Adrenal gland (tissue), 5 donors: ENCODE measurements around the gene AUTS2.

Source experiments
- POLR2A ChIP-seq, 2 donors: fragments of 450-650 bp; IDR thresholded peaks; one replicate each; pipeline ENCODE4 v1.6.1; 2017; ENCODE audit warnings: antibody characterized with exemption in 2 of 2, mild to moderate bottlenecking in 2 of 2, moderate library complexity in 1 of 2
- TF ChIP-seq, protein P1 (sequence below), 6 experiments: fragments of 450-650 bp in 4 of 6; fragments of 200-600 bp in 2 of 6; sonication (generic) in 1 of 6; IDR thresholded peaks; 1 replicate in 5 of 6; 2 replicates in 1 of 6; pipeline versions ENCODE4 v1.5.1 to v1.8.0; 2016 to 2021; ENCODE audit warnings: antibody characterized with exemption in 6 of 6, mild to moderate bottlenecking in 2 of 6, moderate library complexity in 1 of 6
- donor health status: DM: no; HTN: no; CAD: no.

- TF ChIP-seq, protein P1, sequence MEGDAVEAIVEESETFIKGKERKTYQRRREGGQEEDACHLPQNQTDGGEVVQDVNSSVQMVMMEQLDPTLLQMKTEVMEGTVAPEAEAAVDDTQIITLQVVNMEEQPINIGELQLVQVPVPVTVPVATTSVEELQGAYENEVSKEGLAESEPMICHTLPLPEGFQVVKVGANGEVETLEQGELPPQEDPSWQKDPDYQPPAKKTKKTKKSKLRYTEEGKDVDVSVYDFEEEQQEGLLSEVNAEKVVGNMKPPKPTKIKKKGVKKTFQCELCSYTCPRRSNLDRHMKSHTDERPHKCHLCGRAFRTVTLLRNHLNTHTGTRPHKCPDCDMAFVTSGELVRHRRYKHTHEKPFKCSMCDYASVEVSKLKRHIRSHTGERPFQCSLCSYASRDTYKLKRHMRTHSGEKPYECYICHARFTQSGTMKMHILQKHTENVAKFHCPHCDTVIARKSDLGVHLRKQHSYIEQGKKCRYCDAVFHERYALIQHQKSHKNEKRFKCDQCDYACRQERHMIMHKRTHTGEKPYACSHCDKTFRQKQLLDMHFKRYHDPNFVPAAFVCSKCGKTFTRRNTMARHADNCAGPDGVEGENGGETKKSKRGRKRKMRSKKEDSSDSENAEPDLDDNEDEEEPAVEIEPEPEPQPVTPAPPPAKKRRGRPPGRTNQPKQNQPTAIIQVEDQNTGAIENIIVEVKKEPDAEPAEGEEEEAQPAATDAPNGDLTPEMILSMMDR (IDR thresholded peaks at IDR 0.05): no peak
- TF ChIP-seq POLR2A (IDR thresholded peaks at IDR 0.05): no peak
Observed at GRCh38 chr7:70405241-70405640, 807.0 kb downstream of the AUTS2 start.
